ENCODE data around the gene SLC11A2.

The SLC11A2 gene

DNA sequence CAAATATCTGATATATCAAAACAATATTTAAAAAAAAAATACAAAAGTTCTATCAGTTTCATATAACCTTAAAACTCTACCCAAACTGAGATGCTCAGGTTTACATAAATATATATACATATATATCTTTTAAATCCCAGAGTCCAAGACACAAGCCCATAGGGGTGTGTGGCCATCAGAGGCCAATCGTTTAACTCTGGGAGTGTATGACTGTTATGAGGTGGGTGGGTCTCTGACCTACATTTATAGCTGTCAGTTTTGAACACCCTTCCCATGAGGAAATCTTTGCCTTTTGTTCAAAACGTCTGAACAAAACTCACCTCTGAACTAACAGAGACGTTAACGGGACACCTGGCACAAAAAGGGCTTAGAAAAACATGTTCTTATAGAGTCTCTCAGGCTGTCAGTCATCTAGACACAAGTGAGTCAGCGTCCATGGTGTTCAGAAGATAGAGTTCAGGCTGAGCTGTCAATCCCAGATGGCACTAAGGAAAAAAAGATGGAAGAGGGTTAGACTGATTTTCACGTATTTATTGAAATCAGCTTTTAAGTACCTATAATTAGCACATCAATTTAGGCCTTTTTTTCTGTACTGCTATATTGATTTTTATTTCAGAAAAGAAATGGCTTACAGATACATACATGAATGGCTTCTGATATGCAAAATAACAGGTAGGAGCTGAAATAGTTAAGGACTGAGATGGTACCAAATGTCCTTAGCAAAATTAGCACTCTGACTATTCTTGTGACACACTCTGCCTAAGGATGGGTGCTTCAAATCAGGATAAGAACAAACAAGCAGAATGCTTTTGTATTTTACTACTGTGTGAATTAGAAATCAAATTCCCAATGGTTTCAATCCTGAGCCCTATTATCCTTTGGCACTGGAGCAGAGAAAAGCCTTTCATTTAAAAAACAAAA lies 44.6 kb downstream of the SLC11A2 start:
- DNase-seq: no peak
- H3K36me3 ChIP-seq (replicated peaks): no peaks in the 10 kb centered on the region
- TF ChIP-seq, protein P1, sequence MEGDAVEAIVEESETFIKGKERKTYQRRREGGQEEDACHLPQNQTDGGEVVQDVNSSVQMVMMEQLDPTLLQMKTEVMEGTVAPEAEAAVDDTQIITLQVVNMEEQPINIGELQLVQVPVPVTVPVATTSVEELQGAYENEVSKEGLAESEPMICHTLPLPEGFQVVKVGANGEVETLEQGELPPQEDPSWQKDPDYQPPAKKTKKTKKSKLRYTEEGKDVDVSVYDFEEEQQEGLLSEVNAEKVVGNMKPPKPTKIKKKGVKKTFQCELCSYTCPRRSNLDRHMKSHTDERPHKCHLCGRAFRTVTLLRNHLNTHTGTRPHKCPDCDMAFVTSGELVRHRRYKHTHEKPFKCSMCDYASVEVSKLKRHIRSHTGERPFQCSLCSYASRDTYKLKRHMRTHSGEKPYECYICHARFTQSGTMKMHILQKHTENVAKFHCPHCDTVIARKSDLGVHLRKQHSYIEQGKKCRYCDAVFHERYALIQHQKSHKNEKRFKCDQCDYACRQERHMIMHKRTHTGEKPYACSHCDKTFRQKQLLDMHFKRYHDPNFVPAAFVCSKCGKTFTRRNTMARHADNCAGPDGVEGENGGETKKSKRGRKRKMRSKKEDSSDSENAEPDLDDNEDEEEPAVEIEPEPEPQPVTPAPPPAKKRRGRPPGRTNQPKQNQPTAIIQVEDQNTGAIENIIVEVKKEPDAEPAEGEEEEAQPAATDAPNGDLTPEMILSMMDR (IDR thresholded peaks at IDR 0.05; ENCODE audit: low read depth, low read length, missing control alignments): no peak
- in situ Hi-C loops (cut with HindIII; ENCODE audit: low pct_ligation_motif_present, low sequenced_read_pairs): no loop called here
- H3K27me3 ChIP-seq (replicated peaks): no peaks in the 10 kb centered on the region
- no peak overlapping the region for H3K4me3 ChIP-seq (ENCODE audit: low read depth, low read length)
- H3K27ac ChIP-seq: no peak overlapping the region

DNA sequence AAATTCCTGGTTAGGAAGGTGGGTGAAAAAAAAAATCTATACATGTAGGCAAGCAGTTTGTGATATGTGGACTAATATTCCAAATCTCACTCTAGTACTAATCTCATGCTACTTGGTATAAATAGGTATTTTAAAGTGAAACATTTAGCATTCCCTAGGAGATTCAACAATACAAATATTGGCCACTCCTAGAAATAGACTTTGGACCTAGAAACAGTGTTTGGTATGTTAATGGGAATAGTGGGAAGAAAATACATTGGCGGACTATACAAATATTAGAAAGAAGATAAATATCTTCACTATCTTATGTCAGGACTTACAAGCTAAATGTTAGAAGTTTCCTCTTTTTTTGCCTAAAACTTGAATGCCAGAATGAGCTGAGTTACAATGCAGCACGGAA lies 45.6 kb downstream of the SLC11A2 start:
- Histone ChIP-seq H3K27me3 (replicated peaks) (no peaks in the 10 kb centered on the region), H3K27ac (no peak overlapping the region), H3K36me3 (replicated peaks) (no peaks in the 10 kb centered on the region), H3K4me3 (ENCODE audit: low read depth, low read length) (no peak overlapping the region)
- no peak for DNase-seq
- TF ChIP-seq, protein P1 (IDR thresholded peaks at IDR 0.05; ENCODE audit: low read depth, low read length, missing control alignments): no peak
- in situ Hi-C loops (cut with HindIII; ENCODE audit: low pct_ligation_motif_present, low sequenced_read_pairs): no loop called here

DNA sequence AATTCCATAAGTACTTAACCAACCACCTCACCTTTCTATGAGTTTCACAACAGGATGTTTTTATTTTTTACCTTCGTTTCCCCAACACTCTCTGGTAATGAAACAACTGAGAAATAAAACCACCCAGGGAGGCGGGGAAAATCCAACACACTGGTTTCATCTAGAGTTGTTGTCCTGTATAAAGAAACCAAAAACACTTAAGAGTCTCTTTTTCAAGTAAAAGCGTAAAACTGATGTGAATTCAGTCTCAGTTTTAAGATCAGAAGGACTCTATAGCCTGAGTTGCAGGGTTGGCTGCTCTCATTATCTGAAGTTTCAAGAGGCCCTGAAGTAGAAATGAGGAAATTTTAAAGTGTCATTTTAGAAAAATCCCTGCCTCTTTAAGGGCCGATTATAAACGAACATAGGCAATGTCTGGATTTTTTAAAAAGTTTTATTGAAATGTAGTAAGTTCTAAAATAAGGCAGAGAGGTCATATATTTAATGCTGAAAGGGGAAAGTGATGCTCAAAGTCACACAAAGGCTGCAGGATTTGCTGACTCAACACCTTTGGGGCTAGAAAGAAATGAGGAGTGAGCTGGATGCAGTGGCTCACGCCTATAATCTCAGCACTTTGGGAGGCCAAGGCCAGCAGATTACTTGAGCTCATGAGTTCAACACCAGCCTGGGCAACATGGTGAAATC lies 46.7 kb downstream of the SLC11A2 start:
- no peak for DNase-seq

DNA sequence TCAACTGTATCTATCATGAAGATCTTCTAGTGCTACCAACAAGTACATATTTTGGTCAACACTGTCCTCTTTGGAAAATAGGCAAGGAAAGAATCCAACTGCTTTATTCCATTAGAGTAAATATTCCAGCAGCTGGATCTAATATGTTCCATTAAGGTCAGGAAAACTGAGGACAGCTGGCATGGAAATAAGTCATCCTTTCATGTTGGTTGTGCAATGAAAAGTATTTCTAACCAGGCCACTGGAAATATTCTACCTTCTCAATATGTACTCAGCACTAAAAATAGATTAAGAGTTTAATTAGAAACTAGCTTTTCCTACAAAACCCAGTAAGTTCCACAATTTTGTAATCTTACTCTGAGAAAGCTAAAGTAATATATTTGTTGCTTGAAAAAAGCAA lies 54.2 kb downstream of the SLC11A2 start:
- no peak for DNase-seq

More for the DNA sequence above, 46.7 kb downstream of the SLC11A2 start:
- no peak overlapping the region for H3K27ac ChIP-seq
- H3K4me3 ChIP-seq (ENCODE audit: low read depth, low read length): no peak overlapping the region
- in situ Hi-C loops (cut with HindIII; ENCODE audit: low pct_ligation_motif_present, low sequenced_read_pairs): no loop called here
- TF ChIP-seq, protein P1 (IDR thresholded peaks at IDR 0.05; ENCODE audit: low read depth, low read length, missing control alignments): no peak
- no peaks in the 10 kb centered on the region for H3K36me3 ChIP-seq (replicated peaks)
- H3K27me3 ChIP-seq (replicated peaks): no peaks in the 10 kb centered on the region

DNA sequence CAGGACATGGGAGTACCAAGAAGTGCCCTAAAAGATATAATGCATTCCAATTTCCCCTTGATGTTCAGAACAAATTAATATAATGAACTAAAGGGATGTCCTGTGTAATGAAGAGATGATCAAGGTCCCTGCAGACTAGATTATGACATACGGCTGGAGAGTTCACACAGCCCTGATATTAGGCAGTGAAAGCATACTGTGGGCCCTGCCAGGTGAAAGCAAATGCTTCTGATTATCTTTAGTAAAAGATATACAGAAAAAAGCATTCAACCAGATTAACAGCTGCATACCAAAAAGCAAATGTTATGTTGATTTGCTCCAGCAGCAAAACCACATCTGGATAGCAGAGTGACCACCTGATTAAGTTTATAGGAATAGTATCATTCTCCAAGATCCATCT lies 61.8 kb downstream of the SLC11A2 start:
- TF ChIP-seq, protein P1 (IDR thresholded peaks at IDR 0.05; ENCODE audit: low read depth, low read length, missing control alignments): no peak
- H3K36me3 ChIP-seq (replicated peaks): no peaks in the 10 kb centered on the region
- no peak for DNase-seq
- in situ Hi-C loops (cut with HindIII; ENCODE audit: low pct_ligation_motif_present, low sequenced_read_pairs): no loop called here
- no peak overlapping the region for H3K27ac ChIP-seq
- no peak overlapping the region for H3K4me3 ChIP-seq (ENCODE audit: low read depth, low read length)
- H3K27me3 ChIP-seq (replicated peaks): no peaks in the 10 kb centered on the region

More for the DNA sequence above, 54.2 kb downstream of the SLC11A2 start:
- H3K27me3 ChIP-seq (replicated peaks): no peaks in the 10 kb centered on the region
- TF ChIP-seq, protein P1 (IDR thresholded peaks at IDR 0.05; ENCODE audit: low read depth, low read length, missing control alignments): no peak
- peaks cover 5% of the 10 kb centered on the region for H3K36me3 ChIP-seq (replicated peaks)
- H3K4me3 ChIP-seq (ENCODE audit: low read depth, low read length): no peak overlapping the region
- in situ Hi-C loops (cut with HindIII; ENCODE audit: low pct_ligation_motif_present, low sequenced_read_pairs): no loop called here
- H3K27ac ChIP-seq: no peak overlapping the region
